GM12878 (cell line): ENCODE results near the gene MMP19. TPM values are rescaled to one million over a fixed set of nuclear protein-coding genes. Genes with fewer than 3 reads are reported as not detected.

ENCODE experiments used
- ATAC-seq: fragments of 200-7000 bp; cut with Tn5 transposase; 3 replicates; pipeline ENCODE4 v1.9.1; 2020; ENCODE audit warnings: mild to moderate bottlenecking, moderate library complexity
- BruUV-seq: library from RNA; stranded (reverse); fragments of 400-500 nt; replicated peaks from 2 replicates; lab custom pipeline; 2021; lab: Mats Ljungman, UMichigan
- CTCF ChIA-PET: fragments of 300-600 bp; sonication (Branson Sonifier 250); formaldehyde crosslinking; extraction: SDS; loops from one replicate; lab custom pipeline; 2021; ENCODE audit warnings: inconsistent platforms; lab: Yijun Ruan, JAX
- POLR2A ChIA-PET: fragments of 350-600 bp; formaldehyde crosslinking; extraction: SDS; loops from one replicate; lab custom pipeline; 2021; ENCODE audit warnings: inconsistent platforms; lab: Charles Lee
- RAD21 ChIA-PET: fragments of 300-600 bp; sonication (Branson Sonifier 250); formaldehyde crosslinking; loops from one replicate; lab custom pipeline; 2023; ENCODE audit warnings: antibody characterized with exemption; ENCODE audit not compliant: unreplicated experiment; lab: Charles Lee
- SMC1A ChIA-PET: fragments of 300-600 bp; sonication (Branson Sonifier 250); formaldehyde crosslinking; loops from one replicate; lab custom pipeline; 2023; ENCODE audit not compliant: unreplicated experiment, uncharacterized antibody; lab: Charles Lee
- DNase-seq: peaks from one replicate; pipeline ENCODE4 v3.0.0-alpha.2; 2011; ENCODE audit warnings: low read depth, low spot score
- FAIRE-seq: peaks from 3 replicates; lab custom pipeline; 2011; peaks lifted over from hg19 to GRCh38; lab: Jason Lieb, UNC
- H2AFZ ChIP-seq: 2 replicates; pipeline ENCODE4 v1.6.0; 2011; ENCODE audit warnings: low read depth, low read length, control low read depth; ENCODE audit not compliant: control insufficient read depth
- H3K27ac ChIP-seq: 2 replicates; pipeline ENCODE4 v1.5.1; 2011; ENCODE audit warnings: control low read depth; ENCODE audit not compliant: control insufficient read depth, insufficient read depth
- H3K27me3 ChIP-seq, 2 experiments: replicated peaks in 1 of 2; 2 replicates each; pipeline versions ENCODE4 v1.6.0 to v1.6.1; 2011; ENCODE audit warnings: low read length in 1 of 2; ENCODE audit not compliant: control insufficient read depth in 2 of 2, insufficient read depth in 2 of 2
- H3K36me3 ChIP-seq, 2 experiments: 2 replicates each; pipeline ENCODE4 v1.5.1; 2011; ENCODE audit warnings: low read length in 1 of 2; ENCODE audit not compliant: control insufficient read depth in 2 of 2, insufficient read depth in 2 of 2
- H3K4me1 ChIP-seq: 2 replicates; pipeline ENCODE4 v1.6.1; 2011; ENCODE audit warnings: mild to moderate bottlenecking, low read length, moderate library complexity, mixed read lengths; ENCODE audit not compliant: control insufficient read depth, insufficient read depth
- H3K4me2 ChIP-seq: 2 replicates; pipeline ENCODE4 v1.6.0; 2011; ENCODE audit warnings: control low read depth; ENCODE audit not compliant: control insufficient read depth, insufficient read depth
- H3K4me3 ChIP-seq: fragments of 200-600 bp; sonication (generic); 2 replicates; pipeline ENCODE4 v1.5.1; 2016
- H3K79me2 ChIP-seq: 2 replicates; pipeline ENCODE4 v1.6.0; 2011; ENCODE audit warnings: low read length; ENCODE audit not compliant: control insufficient read depth, insufficient read depth
- H3K9ac ChIP-seq: 2 replicates; pipeline ENCODE4 v1.8.0; 2011; ENCODE audit warnings: low read length, control low read depth, mixed read lengths; ENCODE audit not compliant: control insufficient read depth, insufficient read depth
- H3K9me3 ChIP-seq: replicated peaks from 3 replicates; pipeline ENCODE4 v1.5.1; 2011; ENCODE audit warnings: mild to moderate bottlenecking, low read length; ENCODE audit not compliant: control insufficient read depth, insufficient read depth
- H4K20me1 ChIP-seq: 2 replicates; pipeline ENCODE4 v1.6.0; 2011; ENCODE audit not compliant: control insufficient read depth, insufficient read depth
- CREM ChIP-seq: IDR thresholded peaks from 2 replicates; pipeline ENCODE4 v1.6.1; 2014; ENCODE audit warnings: antibody characterized with exemption, low read depth
- ETV6 ChIP-seq, 2 experiments: fragments of 450-650 bp in 1 of 2; IDR thresholded peaks in 1 of 2; conservative IDR thresholded peaks in 1 of 2; 2 replicates each; pipeline ENCODE4 v1.6.1; 2014; ENCODE audit warnings: antibody characterized with exemption in 1 of 2, borderline replicate concordance in 1 of 2, low read depth in 1 of 2, mild to moderate bottlenecking in 1 of 2, moderate library complexity in 1 of 2
- FOXK2 ChIP-seq: fragments of 450-650 bp; IDR thresholded peaks from 2 replicates; pipeline ENCODE4 v1.6.1; 2017; ENCODE audit warnings: mild to moderate bottlenecking, moderate library complexity
- NR2C1 ChIP-seq: fragments of 450-650 bp; IDR thresholded peaks from 2 replicates; pipeline ENCODE4 v1.6.1; 2017; ENCODE audit warnings: antibody characterized with exemption, mild to moderate bottlenecking, moderate library complexity
- POU2F2 ChIP-seq: IDR thresholded peaks from 3 replicates; pipeline ENCODE4 v1.6.1; 2011; ENCODE audit warnings: low read depth, mild to moderate bottlenecking, low read length, borderline replicate concordance
- RAD21 ChIP-seq: IDR thresholded peaks from 2 replicates; pipeline ENCODE4 v1.6.1; 2011; ENCODE audit warnings: mild to moderate bottlenecking, low read depth, low read length, moderate library complexity; ENCODE audit not compliant: insufficient read depth
- RBBP5 ChIP-seq: fragments of 200-600 bp; sonication (generic); conservative IDR thresholded peaks from 2 replicates; pipeline ENCODE4 v1.6.1; 2016
- RELA ChIP-seq: fragments of 450-650 bp; IDR thresholded peaks from 2 replicates; pipeline ENCODE4 v1.8.0; 2014; ENCODE audit warnings: borderline replicate concordance; ENCODE audit not compliant: partially characterized antibody
- REST ChIP-seq: IDR thresholded peaks from 2 replicates; pipeline ENCODE4 v1.6.1; 2012; ENCODE audit warnings: mild to moderate bottlenecking, low read depth, low read length
- TBL1XR1 ChIP-seq: IDR thresholded peaks from 2 replicates; pipeline ENCODE4 v1.6.1; 2012; ENCODE audit warnings: low read depth, low read length, improper control_type of control experiment
- WGBS: methylation state at CpG from one replicate; pipeline ENCODE4 v1.1.6; 2016; ENCODE audit warnings: low lambda C conversion rate; ENCODE audit not compliant: insufficient replicate concordance, insufficient coverage; ENCODE audit errors: missing lambda C conversion rate; 5-methylcytosine and 5-hydroxymethylcytosine counted together
- in situ Hi-C: fragments of 300-500 bp; cut with MboI; formaldehyde crosslinking; loops from 9 replicates; pipeline ENCODE4 v1.14.3; 2018; ENCODE audit warnings: mixed read lengths
- intact Hi-C: fragments of 100-400 bp; cut with micrococcal nuclease; formaldehyde crosslinking; loops from one replicate; pipeline ENCODE4 v1.14.2; 2022; ENCODE audit not compliant: unreplicated experiment
- polyA plus RNA-seq, 11 experiments: library from polyadenylated mRNA; depleted of rRNA in 4 of 11; unstranded in 6 of 11; stranded (reverse) in 5 of 11; fragments of >200 nt; fragmentation: Nextera tagmentation in 4 of 11; fragmentation: Illumina TruSeq in 1 of 11; extraction: Ambion mirVana in 4 of 11; extraction: Trizol in 1 of 11; gene quantifications; 1 replicate in 1 of 11; 2 replicates in 10 of 11; pipeline versions ENCODE4 v1.2.1 to v1.2.3, GENCODE V29; 2011 to 2016; ENCODE audit warnings: inconsistent platforms in 2 of 11, missing spikeins in 2 of 11, low read depth in 1 of 11
- total RNA-seq, 4 experiments: library from RNA; depleted of rRNA in 3 of 4; stranded (reverse); fragments of >200 nt in 3 of 4; fragmentation: Illumina TruSeq in 1 of 4; extraction: Trizol in 1 of 4; gene quantifications; 2 replicates each; pipeline versions ENCODE4 v1.2.1 to v1.2.3, GENCODE V29; 2013 to 2021
- TF ChIP-seq, protein P1 (sequence below): IDR thresholded peaks from 2 replicates; pipeline ENCODE4 v1.6.1; 2011; ENCODE audit warnings: mild to moderate bottlenecking, low read depth, low read length, moderate library complexity; ENCODE audit not compliant: insufficient replicate concordance
- TF ChIP-seq, protein P2 (sequence below): fragments of 450-650 bp; conservative IDR thresholded peaks from 2 replicates; pipeline ENCODE4 v1.6.1; 2017; ENCODE audit warnings: mild to moderate bottlenecking, moderate library complexity
- TF ChIP-seq, protein P3 (sequence below): fragments of 450-650 bp; formaldehyde crosslinking; IDR thresholded peaks from 2 replicates; pipeline ENCODE4 v1.5.0; 2022; ENCODE audit warnings: mild to moderate bottlenecking, missing genetic modification characterization

The MMP19 gene
- total and polyA plus RNA-seq, 10 of the 15 experiments (the other 5 are each of a cell fraction or from before 2014, with no cell fraction given), result 0.03 to 0.04 (median 0.04) TPM; not detected in 7

GRCh38 chr12:55823419-55823818 is 19.3 kb downstream of the MMP19 start:
- peaks cover 5 to 25% of the 10 kb centered on the region in 2 experiments for H3K36me3 ChIP-seq
- SMC1A ChIA-PET, result interaction anchor here (0.6 to 1.9 kb wide), 7 partner anchors 11 to 117 kb away, joined by 3 to 4 read pairs (median 4); no protein-coding TSS in a partner anchor
- no peak for FAIRE-seq
- no TSS peak for BruUV-seq
- no peak overlapping the region for H3K4me3 ChIP-seq
- no peak overlapping the region for H2AFZ ChIP-seq
- CTCF ChIA-PET, result interaction anchor here (0.7 to 3.2 kb wide), 8 partner anchors 10 to 307 kb away, joined by 3 to 17 read pairs (median 3); no protein-coding TSS in a partner anchor
- no peak overlapping the region for H3K27ac ChIP-seq
- no peak overlapping the region for H3K4me2 ChIP-seq
- intact Hi-C loops, result no loop called here
- H3K9ac ChIP-seq, result no peak overlapping the region
- POLR2A ChIA-PET, result interaction anchor here (0.5 to 2.0 kb wide), 9 partner anchors 8 to 1284 kb away, joined by 3 to 8 read pairs (median 4); partner anchors contain the start of gene SUOX
- peaks cover 19% of the 10 kb centered on the region; the same call in 1 of the 2 replicates for H3K4me1 ChIP-seq
- WGBS, result 78% methylated on average over 4 of the region's 4 CpGs
- no peaks in the 10 kb centered on the region for H4K20me1 ChIP-seq
- no peaks in the 10 kb centered on the region for H3K9me3 ChIP-seq
- H3K27me3 ChIP-seq, result no peaks in the 10 kb centered on the region
- peaks cover 42% of the 10 kb centered on the region for H3K79me2 ChIP-seq
- RAD21 ChIA-PET, result interaction anchor here (1.2 to 1.3 kb wide), 2 partner anchors 76 to 85 kb away, joined by 4 to 7 read pairs; no protein-coding TSS in a partner anchor
- no peak for ATAC-seq
- no peak for DNase-seq
- in situ Hi-C loops, result no loop called here
- TF ChIP-seq FOXK2, result no peak
- TF ChIP-seq, protein P1, sequence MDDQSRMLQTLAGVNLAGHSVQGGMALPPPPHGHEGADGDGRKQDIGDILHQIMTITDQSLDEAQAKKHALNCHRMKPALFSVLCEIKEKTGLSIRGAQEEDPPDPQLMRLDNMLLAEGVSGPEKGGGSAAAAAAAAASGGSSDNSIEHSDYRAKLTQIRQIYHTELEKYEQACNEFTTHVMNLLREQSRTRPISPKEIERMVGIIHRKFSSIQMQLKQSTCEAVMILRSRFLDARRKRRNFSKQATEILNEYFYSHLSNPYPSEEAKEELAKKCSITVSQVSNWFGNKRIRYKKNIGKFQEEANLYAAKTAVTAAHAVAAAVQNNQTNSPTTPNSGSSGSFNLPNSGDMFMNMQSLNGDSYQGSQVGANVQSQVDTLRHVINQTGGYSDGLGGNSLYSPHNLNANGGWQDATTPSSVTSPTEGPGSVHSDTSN, result no peak
- no peak for TF ChIP-seq TBL1XR1
- no peak for TF ChIP-seq RAD21
- TF ChIP-seq RELA, result no peak
- no peak for TF ChIP-seq NR2C1
- no peak for TF ChIP-seq POU2F2
- TF ChIP-seq RBBP5, result no peak
- TF ChIP-seq REST, result no peak
- TF ChIP-seq, protein P2, sequence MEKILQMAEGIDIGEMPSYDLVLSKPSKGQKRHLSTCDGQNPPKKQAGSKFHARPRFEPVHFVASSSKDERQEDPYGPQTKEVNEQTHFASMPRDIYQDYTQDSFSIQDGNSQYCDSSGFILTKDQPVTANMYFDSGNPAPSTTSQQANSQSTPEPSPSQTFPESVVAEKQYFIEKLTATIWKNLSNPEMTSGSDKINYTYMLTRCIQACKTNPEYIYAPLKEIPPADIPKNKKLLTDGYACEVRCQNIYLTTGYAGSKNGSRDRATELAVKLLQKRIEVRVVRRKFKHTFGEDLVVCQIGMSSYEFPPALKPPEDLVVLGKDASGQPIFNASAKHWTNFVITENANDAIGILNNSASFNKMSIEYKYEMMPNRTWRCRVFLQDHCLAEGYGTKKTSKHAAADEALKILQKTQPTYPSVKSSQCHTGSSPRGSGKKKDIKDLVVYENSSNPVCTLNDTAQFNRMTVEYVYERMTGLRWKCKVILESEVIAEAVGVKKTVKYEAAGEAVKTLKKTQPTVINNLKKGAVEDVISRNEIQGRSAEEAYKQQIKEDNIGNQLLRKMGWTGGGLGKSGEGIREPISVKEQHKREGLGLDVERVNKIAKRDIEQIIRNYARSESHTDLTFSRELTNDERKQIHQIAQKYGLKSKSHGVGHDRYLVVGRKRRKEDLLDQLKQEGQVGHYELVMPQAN, result no peak
- TF ChIP-seq ETV6 (conservative IDR thresholded peaks at IDR 0.05 in 1 of 2, IDR thresholded peaks at IDR 0.05 in 1 of 2; ENCODE audit: borderline replicate concordance in 1 of 2, low read depth in 1 of 2), result no peak
- TF ChIP-seq, protein P3, sequence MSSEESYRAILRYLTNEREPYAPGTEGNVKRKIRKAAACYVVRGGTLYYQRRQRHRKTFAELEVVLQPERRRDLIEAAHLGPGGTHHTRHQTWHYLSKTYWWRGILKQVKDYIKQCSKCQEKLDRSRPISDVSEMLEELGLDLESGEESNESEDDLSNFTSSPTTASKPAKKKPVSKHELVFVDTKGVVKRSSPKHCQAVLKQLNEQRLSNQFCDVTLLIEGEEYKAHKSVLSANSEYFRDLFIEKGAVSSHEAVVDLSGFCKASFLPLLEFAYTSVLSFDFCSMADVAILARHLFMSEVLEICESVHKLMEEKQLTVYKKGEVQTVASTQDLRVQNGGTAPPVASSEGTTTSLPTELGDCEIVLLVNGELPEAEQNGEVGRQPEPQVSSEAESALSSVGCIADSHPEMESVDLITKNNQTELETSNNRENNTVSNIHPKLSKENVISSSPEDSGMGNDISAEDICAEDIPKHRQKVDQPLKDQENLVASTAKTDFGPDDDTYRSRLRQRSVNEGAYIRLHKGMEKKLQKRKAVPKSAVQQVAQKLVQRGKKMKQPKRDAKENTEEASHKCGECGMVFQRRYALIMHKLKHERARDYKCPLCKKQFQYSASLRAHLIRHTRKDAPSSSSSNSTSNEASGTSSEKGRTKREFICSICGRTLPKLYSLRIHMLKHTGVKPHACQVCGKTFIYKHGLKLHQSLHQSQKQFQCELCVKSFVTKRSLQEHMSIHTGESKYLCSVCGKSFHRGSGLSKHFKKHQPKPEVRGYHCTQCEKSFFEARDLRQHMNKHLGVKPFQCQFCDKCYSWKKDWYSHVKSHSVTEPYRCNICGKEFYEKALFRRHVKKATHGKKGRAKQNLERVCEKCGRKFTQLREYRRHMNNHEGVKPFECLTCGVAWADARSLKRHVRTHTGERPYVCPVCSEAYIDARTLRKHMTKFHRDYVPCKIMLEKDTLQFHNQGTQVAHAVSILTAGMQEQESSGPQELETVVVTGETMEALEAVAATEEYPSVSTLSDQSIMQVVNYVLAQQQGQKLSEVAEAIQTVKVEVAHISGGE (CRISPR knock-in tag), result no peak
- no peak for TF ChIP-seq CREM
